Activated T-cell treated with anti-CD3 and anti-CD28 coated beads for 24 hours (primary cell): ENCODE measurements around the gene AKAP11.

Source experiments
- DNase-seq: peaks from one replicate; pipeline ENCODE4 v3.0.0-alpha.2; 2020; ENCODE audit warnings: low read depth

The AKAP11 gene

DNA sequence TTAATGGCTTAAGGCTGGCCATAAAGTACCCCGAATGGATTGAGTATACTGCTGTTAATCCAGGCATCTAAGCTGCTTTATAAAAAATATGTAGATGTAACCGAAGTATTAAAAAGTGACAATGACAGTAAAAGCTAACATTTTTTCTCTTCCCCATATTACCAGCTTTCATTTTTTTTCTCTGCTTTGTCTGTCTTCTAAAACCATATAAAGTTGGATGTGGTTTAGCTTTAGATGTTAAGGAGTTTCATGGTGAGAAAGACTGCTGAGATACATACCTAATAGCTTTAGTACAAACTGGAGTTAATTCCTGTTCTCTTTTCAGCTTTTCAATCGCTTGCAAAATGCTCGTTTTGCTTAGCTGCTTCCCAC is 838 bp downstream of the AKAP11 start:
- no peak for DNase-seq

GRCh38 chr13:42274386-42275097 is 2.6 kb downstream of the AKAP11 start:
- DNase-seq: no peak

DNA sequence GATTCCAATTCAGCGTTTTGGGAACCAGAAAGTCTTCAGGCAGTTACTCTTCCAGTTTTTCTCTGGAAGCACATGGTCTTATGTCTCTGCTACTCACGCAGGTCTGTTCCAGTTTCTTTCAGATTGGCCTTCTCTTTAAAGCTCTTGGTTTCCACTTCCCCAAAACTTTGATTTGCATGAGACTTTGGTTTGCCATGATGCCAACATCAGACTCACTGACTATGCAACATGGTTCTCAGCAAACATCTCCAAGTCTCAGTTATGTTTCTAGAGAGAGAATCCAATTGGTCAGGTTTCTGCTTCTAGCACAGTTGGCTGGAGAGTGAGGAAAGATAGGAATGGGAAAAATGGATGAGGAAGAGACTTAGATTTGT is 3.1 kb downstream of the AKAP11 start:
- no peak for DNase-seq

DNA sequence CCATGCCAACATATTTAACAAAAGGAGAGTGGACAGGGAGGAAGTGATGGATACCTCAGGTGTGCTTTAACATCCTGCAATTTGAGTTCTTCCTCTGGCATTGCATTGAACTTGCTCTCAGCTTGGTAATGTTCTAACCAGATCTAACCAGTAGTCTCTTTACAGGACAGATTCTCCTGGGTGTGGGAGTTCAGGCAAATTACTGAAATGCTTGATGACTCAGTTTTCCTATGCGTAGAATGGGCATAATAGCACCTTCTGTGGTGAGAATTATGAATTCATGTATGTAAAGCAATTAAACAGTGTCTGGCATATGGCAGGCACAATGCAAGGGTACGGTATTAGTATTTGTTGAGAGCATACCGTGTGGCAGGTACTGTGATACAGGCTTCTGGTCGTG is 3.6 kb downstream of the AKAP11 start:
- no peak for DNase-seq

DNA sequence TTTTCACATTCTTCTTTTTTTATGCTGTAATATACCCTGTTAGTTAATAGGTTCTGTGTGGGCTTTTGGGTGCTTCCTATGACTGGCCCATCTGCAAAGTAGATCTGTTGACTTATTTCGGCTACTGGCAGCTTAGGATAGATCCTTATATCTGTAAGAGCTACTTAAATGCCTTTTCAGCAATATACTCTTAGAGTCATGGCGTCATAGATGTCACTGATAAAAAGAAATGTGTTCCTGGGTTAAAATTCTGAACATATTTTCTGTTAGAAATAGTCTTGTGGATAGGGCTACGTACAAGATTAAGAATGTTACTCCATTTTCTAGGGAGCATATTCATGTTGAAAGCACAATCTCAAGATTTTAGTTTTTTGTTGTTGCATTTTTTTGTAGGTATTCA is 4.7 kb downstream of the AKAP11 start:
- no peak for DNase-seq

- no peak for DNase-seq
These were observed 5.8 kb downstream of the AKAP11 start for GRCh38 chr13:42277618-42278276.

DNA sequence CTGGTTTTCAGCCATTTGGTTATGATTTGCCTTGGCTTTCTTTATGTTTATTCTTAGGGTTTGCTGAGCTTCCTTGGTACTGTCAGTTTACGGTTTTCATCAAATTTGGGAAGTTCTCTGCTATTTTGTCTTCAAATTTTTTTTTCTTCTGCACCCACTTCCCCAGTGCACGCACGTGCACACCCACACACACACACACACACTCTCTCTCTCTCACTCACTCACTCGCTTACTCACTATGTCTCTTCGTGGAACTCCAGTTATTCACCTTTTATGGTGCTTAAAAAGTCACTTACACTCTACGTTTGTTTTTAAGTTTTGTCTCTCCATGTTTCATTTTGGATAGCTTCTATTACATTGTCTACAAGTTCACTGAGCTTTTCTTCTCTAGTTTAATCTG is 7.1 kb downstream of the AKAP11 start:
- no peak for DNase-seq

GRCh38 chr13:42279986-42280385 is 8.0 kb downstream of the AKAP11 start:
- no peak for DNase-seq

GRCh38 chr13:42280537-42280936 is 8.6 kb downstream of the AKAP11 start:
- no peak for DNase-seq

GRCh38 chr13:42283574-42283973 is 11.6 kb downstream of the AKAP11 start:
- no peak for DNase-seq

DNA sequence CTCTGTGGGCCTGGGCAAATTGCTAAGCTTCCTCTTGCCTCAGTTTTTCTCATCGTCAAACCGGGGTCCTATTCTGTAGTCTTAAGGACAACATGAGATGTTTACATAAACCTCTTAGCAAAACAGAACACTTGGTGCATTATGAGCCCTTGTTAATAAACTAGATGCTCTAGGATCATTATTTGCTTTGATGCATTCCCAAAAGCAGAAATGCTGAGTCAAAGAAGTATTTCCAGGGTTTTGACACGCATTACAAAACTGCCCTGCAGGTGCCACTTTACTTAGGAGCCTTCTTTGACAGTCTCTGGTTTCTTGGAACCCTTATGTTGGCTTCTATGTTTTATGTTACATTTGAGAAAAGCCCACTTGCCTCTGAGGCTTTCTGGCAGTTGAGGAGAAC is 12.1 kb downstream of the AKAP11 start:
- no peak for DNase-seq

DNA sequence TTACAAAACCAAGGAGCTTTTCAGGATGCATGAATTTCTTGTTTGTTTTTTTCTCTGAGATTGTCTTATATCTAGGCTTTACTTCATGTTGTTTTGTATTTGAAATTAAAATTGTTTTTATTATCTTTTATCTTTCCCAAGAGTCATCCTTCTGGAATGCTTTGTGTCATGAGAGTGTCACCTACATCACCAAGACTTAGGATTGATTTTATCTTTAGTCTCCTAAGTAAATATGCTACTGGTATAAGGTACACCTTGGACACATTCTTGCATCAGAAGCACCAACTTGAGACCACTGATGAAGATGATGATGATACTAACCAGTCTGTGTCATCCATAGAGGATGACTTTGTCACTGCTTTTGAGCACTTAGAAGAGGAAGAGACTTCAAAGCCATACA is 26.4 kb downstream of the AKAP11 start:
- DNase-seq: no peak

- DNase-seq: no peak
These were observed 33.6 kb downstream of the AKAP11 start for GRCh38 chr13:42305503-42305902.

DNA sequence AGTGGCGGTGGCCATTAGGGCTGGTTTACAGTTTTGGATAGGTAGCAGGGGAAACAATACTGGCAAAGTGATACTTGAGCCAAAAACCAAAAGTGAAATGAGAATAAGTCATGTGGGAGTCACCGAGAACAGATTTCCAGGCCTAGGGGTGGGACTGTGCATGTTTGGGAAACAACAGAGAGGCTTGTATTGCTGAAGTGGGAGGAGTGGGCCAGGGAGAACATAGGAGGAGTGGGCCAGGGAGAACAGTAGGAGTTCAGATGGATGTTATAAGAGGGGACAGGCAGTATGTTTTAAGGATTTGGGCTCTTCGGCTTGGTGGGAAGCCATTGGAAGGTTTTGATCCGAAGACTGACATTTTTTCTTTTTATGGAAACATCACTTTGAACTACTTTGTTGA is 35.5 kb downstream of the AKAP11 start:
- no peak for DNase-seq

DNA sequence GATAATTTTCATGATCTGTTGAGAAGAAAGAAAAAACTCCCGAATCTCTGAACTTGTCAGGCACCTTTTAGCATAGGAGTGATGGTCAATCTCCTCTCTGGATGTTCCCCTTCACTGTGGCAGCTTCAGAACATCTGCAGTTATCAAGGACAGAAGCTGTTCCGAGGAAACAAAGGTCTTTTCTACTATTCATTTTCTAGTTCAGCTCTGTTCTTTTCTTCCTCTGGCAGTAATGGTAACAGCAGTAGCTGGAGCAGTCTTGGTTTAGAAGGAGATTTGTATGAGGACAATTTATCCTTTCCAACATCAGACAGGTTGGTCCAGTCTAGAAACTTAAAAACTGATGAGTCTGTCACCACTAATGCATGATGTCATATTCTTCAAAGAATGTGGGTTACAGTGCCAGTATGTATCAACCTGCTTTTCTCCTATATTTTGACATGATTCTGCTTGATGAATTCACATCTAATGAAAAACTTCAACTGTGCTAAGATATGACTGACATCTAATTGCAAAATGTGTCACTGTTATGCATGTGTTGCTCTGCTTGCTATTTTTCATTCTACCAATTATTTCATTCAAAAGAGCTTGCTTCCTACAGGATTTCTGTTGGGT is 41.0 kb downstream of the AKAP11 start:
- no peak for DNase-seq

GRCh38 chr13:42318570-42318969 is 46.6 kb downstream of the AKAP11 start:
- no peak for DNase-seq

- no peak for DNase-seq
These were observed 48.4 kb downstream of the AKAP11 start for GRCh38 chr13:42320375-42320787.

- no peak for DNase-seq
These were observed 50.9 kb downstream of the AKAP11 start for GRCh38 chr13:42322806-42323205.

GRCh38 chr13:42324704-42325103 is 52.8 kb downstream of the AKAP11 start:
- DNase-seq: no peak

GRCh38 chr13:42327725-42328124 is 55.8 kb downstream of the AKAP11 start:
- no peak for DNase-seq

- no peak for DNase-seq
These were observed 56.7 kb downstream of the AKAP11 start for GRCh38 chr13:42328672-42329071.

DNA sequence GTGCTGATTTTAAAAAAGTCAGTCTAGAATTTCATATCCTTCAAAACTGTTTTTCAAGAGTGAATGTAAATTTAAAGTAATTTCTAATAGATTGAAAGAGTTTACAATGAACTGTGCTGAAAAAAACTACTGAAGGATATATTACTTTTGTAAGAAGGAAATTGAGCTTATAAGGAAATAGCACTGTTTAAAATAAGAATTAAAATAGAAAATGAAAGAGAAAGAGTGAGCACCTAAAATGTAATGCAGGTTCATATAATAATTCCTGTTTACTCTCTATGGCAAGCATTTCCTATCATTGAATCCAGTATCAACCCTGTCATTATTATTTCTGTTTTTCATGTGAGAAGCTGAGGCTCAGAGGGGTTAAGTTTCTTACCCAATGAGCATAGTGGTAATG is 57.3 kb downstream of the AKAP11 start:
- no peak for DNase-seq

GRCh38 chr13:42331009-42331408 is 59.1 kb downstream of the AKAP11 start:
- DNase-seq: no peak
